Lower leg skin (tissue), 4 donors: Measurements from ENCODE around the gene MUC5AC. TPM values are rescaled to one million over a fixed set of nuclear protein-coding genes. Genes with fewer than 3 reads are reported as not detected.

Experiments
- DNase-seq, 2 donors: peaks; one replicate each; pipeline ENCODE4 v3.0.0-alpha.2; 2019; ENCODE audit warnings: low spot score in 2 of 2
- H3K4me3 ChIP-seq: fragments of 200-600 bp; sonication (generic); 2 replicates; pipeline ENCODE4 v1.5.1; 2017; ENCODE audit warnings: mild to moderate bottlenecking, low read depth; ENCODE audit not compliant: poor library complexity, severe bottlenecking
- POLR2A ChIP-seq, 2 donors: fragments of 450-650 bp; IDR thresholded peaks; one replicate each; pipeline ENCODE4 v1.6.1; 2016 to 2017; ENCODE audit warnings: antibody characterized with exemption in 2 of 2, mild to moderate bottlenecking in 1 of 2, moderate library complexity in 1 of 2
- WGBS, 2 donors: methylation state at CpG; one replicate each; pipeline ENCODE4 v1.1.5; 2018; 5-methylcytosine and 5-hydroxymethylcytosine counted together
- intact Hi-C: fragments of 100-400 bp; cut with DNase I; formaldehyde crosslinking; loops from one replicate; pipeline ENCODE4 v1.15.0; 2023; ENCODE audit warnings: low total_unique reads
- total RNA-seq, 4 donors: library from RNA; depleted of rRNA; stranded (reverse); fragments of >200 nt; gene quantifications; one replicate each; pipeline ENCODE4 v1.1.0, GENCODE V29; 2016
- TF ChIP-seq, protein P1 (sequence below), 3 donors: fragments of 450-650 bp; IDR thresholded peaks; one replicate each; pipeline ENCODE4 v1.5.1; 2016; ENCODE audit warnings: antibody characterized with exemption in 3 of 3, mild to moderate bottlenecking in 3 of 3, moderate library complexity in 2 of 3

Gene MUC5AC
- total RNA-seq, 4 donors from 2014 or later, result 0.02 to 0.04 (median 0.03) TPM; not detected in 1

DNA sequence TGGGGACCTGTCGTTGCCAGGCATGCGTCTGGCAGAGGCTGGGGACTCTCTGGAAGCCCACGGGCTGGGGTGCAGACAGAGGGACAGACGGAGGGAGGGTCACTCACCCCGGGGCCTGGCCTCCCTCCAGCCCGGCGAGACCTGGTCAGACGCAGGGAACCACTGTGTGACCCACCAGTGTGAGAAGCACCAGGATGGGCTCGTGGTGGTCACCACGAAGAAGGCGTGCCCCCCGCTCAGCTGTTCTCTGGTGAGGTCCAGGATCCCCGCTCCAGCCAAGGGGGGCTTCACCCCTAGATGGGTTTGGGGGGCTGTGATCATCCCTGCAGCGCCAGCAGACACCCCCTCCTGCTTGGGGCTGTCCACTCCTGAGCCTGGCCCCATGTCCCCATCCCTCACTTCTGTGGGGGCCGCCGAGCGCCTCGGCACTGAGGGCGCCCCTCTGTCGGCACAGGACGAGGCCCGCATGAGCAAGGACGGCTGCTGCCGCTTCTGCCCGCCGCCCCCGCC lies 41.5 kb downstream of the MUC5AC start:
- TF ChIP-seq POLR2A (IDR thresholded peaks at IDR 0.05), result no peak
- TF ChIP-seq, protein P1, sequence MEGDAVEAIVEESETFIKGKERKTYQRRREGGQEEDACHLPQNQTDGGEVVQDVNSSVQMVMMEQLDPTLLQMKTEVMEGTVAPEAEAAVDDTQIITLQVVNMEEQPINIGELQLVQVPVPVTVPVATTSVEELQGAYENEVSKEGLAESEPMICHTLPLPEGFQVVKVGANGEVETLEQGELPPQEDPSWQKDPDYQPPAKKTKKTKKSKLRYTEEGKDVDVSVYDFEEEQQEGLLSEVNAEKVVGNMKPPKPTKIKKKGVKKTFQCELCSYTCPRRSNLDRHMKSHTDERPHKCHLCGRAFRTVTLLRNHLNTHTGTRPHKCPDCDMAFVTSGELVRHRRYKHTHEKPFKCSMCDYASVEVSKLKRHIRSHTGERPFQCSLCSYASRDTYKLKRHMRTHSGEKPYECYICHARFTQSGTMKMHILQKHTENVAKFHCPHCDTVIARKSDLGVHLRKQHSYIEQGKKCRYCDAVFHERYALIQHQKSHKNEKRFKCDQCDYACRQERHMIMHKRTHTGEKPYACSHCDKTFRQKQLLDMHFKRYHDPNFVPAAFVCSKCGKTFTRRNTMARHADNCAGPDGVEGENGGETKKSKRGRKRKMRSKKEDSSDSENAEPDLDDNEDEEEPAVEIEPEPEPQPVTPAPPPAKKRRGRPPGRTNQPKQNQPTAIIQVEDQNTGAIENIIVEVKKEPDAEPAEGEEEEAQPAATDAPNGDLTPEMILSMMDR (IDR thresholded peaks at IDR 0.05), result no peak
- H3K4me3 ChIP-seq, result no peak overlapping the region
- peak in 1 of 2 donors; percentile 68 for DNase-seq
- intact Hi-C loops, result no loop called here
- WGBS, 2 donors, result 38 to 50% methylated on average over 20 to 27 of the region's 27 CpGs

DNA sequence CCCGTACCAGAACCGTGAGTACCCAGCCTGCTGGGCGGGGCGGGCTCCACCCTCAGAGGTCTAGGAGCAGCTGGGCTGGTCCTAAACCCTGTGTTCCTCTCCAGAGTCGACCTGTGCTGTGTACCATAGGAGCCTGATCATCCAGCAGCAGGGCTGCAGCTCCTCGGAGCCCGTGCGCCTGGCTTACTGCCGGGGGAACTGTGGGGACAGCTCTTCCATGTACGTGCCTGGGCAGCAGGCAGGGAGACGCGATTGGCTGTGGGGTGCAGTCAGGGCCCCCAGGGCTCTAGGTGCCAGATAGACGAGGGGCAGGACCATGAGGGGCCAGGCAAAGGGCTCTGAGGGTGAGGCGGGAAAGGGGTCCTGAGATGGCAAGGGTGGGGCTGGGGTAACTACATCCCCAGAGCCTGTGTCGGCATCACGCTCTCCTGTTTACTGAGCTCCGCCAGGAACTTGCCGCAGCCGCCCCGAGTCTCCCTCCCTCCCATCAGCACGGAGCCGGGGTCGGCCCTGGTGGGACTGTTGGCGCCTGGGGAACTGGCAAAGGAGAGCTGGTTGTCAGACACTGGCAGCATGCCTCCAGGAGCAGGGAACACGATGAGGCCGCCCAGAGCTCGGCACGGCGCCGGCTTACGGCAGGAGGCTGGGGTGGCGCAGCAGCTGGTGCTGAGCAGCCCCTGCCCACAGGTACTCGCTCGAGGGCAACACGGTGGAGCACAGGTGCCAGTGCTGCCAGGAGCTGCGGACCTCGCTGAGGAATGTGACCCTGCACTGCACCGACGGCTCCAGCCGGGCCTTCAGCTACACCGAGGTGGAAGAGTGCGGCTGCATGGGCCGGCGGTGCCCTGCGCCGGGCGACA lies 42.2 kb downstream of the MUC5AC start:
- DNase-seq, result peak in 1 of 2 donors; percentile 84
- TF ChIP-seq, protein P1 (IDR thresholded peaks at IDR 0.05), result no peak
- no peak for TF ChIP-seq POLR2A (IDR thresholded peaks at IDR 0.05)
- 38 to 43% methylated on average over 30 to 38 of the region's 47 CpGs for WGBS, 2 donors

DNA sequence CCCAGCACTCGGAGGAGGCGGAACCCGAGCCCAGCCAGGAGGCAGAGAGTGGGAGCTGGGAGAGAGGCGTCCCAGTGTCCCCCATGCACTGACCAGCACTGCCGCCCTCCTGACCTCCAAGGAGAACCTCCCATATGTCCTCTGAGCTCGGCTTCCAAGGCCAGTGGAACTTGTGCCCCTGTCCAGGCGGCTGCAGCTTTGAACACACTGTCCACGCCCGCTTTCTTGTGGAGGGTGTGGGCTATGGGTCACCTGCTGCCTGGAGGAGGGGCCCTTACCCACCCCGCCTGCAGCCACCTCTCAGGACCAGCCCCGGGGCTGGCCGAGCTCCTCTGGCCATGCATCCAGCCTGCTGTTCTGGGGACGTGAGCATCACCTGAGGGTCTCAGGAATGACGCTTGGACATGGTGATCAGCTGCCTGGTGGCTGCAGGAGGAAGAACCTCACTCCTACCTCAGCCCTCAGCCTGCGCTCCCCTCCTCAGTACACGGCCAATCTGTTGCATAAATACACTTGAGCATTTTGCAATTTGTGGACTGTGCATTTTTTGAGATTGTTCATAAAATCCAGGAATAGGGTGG lies 42.9 kb downstream of the MUC5AC start:
- intact Hi-C loops, result loop anchor here (10.0 kb wide), 1 partner anchor 314 kb away; no protein-coding TSS in a partner anchor
- peak in 1 of 2 donors; percentile 80 for DNase-seq
- H3K4me3 ChIP-seq, result no peak overlapping the region
- 62 to 77% methylated on average over 11 to 16 of the region's 16 CpGs for WGBS, 2 donors
- TF ChIP-seq, protein P1 (IDR thresholded peaks at IDR 0.05), result no peak
- TF ChIP-seq POLR2A (IDR thresholded peaks at IDR 0.05), result no peak

More for the DNA sequence above, 42.2 kb downstream of the MUC5AC start:
- no peak overlapping the region for H3K4me3 ChIP-seq
- intact Hi-C loops, result loop anchor here (10.0 kb wide), 1 partner anchor 315 kb away; no protein-coding TSS in a partner anchor

DNA sequence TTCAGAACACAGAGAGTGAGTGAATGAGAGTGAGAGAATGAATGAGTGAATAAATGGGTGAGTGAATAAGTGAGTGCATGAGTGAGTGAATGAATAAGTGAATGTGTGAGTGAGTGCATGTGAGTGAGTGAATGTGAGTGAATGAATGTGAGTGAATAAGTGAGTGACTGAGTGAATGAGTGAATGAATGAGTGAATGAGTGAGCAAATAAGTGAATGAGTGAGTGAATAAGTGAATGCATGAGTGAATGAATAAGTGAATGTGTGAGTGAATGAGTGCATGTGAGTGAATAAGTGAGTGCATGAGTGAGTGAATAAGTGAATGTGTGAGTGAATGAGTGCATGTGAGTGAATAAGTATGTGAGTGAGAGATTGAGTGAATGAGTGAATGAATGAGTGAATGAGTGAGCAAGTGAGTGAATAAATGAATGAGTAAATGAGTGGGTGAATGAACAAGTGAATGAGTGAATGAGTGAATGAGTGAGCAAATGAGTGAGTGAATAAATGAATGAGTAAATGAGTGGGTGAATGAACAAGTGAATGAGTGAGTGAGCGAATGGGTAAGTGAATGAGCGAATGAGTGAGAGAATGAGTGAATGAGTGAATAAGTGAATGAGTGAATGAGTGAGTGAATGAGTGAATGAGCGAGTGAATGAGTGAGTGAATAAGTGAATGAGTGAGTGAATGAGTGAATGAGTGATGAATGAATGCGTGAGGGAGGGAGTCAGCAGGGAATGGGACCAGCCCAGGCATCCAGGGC lies 43.8 kb downstream of the MUC5AC start:
- 86 to 88% methylated on average over 4 of the region's 4 CpGs for WGBS, 2 donors
- no peak for TF ChIP-seq POLR2A (IDR thresholded peaks at IDR 0.05)
- TF ChIP-seq, protein P1 (IDR thresholded peaks at IDR 0.05), result no peak
- DNase-seq, result no peak
- intact Hi-C loops, result loop anchor here (10.0 kb wide), 1 partner anchor 313 kb away; no protein-coding TSS in a partner anchor
- H3K4me3 ChIP-seq, result no peak overlapping the region

DNA sequence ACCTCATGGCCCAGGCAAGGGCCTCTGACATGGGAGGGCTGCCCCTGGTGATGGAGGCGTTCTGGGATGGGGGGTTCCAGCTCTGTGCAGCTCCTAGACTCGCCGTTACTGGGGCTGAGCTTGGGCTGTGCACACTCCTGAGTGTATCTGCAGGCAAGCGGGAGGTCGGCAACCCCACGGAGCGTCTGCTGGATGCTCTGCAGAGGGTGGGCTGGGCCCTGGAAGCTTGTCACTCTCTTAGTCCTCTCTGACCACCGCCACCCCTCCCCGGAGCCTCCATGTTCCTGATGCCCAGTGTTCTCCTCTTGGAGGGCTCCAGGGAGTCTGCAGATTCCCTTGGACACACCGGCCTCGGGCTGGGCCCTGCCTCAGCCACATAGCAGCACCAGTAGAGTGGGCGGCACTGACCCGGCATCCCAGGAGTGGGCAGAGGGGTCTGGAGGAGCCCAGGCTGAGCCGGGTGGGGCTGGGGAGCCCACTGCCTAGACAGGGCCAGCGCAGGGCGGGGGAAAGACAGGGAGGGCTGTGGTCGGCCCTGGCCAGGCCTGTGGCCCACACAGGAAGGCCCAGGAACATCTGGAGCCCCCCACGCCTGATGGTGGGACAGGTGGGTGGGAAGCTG lies 44.5 kb downstream of the MUC5AC start:
- 43 to 52% methylated on average over 17 of the region's 18 CpGs for WGBS, 2 donors
- intact Hi-C loops, result loop anchor here (10.0 kb wide), 1 partner anchor 313 kb away; no protein-coding TSS in a partner anchor
- TF ChIP-seq, protein P1 (IDR thresholded peaks at IDR 0.05), result no peak
- no peak for TF ChIP-seq POLR2A (IDR thresholded peaks at IDR 0.05)
- DNase-seq, result peak in 1 of 2 donors; percentile 72
- no peak overlapping the region for H3K4me3 ChIP-seq
